ENCODE data around the gene NINJ1. TPM values are rescaled to one million over a fixed set of nuclear protein-coding genes. Genes with fewer than 3 reads are reported as not detected.

NINJ1 gene
- total and polyA plus RNA-seq, 2 of the 13 experiments (the other 11 are each of a cell fraction or from before 2014, with no cell fraction given): 81.2 to 92.1 TPM

- TF ChIP-seq ATF6 (CRISPR knock-in tag; conservative IDR thresholded peaks at IDR 0.05) (no peak), CENPX (CRISPR knock-in tag; IDR thresholded peaks at IDR 0.05) (no peak), ATF7 (IDR thresholded peaks at IDR 0.05) (no peak), ATF7 (CRISPR knock-in tag; IDR thresholded peaks at IDR 0.05) (no peak), SALL2 (CRISPR knock-in tag; IDR thresholded peaks at IDR 0.05) (no peak), GZF1 (CRISPR knock-in tag; IDR thresholded peaks at IDR 0.05) (no peak), ZFP41 (CRISPR knock-in tag; IDR thresholded peaks at IDR 0.05; ENCODE audit: borderline replicate concordance) (no peak), MED1 (CRISPR knock-in tag; IDR thresholded peaks at IDR 0.05) (0 out of 2 replicates have a peak, but pooled peaks have one; percentile 17), ZNF605 (CRISPR knock-in tag; IDR thresholded peaks at IDR 0.05) (no peak), TIGD3 (CRISPR knock-in tag; IDR thresholded peaks at IDR 0.05; ENCODE audit: borderline replicate concordance) (no peak), ZNF232 (CRISPR knock-in tag; IDR thresholded peaks at IDR 0.05; ENCODE audit: borderline replicate concordance) (no peak), KAT8 (CRISPR knock-in tag; IDR thresholded peaks at IDR 0.05) (0 out of 2 replicates have a peak, but pooled peaks have one; percentile 11), NAIF1 (CRISPR knock-in tag; IDR thresholded peaks at IDR 0.05; ENCODE audit: borderline replicate concordance) (no peak), ZNF704 (CRISPR knock-in tag; IDR thresholded peaks at IDR 0.05; ENCODE audit: borderline replicate concordance) (no peak), ZBTB37 (CRISPR knock-in tag; IDR thresholded peaks at IDR 0.05) (no peak), CBX2 (IDR thresholded peaks at IDR 0.05; ENCODE audit: low read depth, low read length) (no peak), CBX2 (CRISPR knock-in tag; IDR thresholded peaks at IDR 0.05; ENCODE audit: low read depth) (no peak), MAF1 (CRISPR knock-in tag; IDR thresholded peaks at IDR 0.05; ENCODE audit: borderline replicate concordance) (no peak), ZNF224 (CRISPR knock-in tag; IDR thresholded peaks at IDR 0.05) (no peak), ZNF75D (CRISPR knock-in tag; IDR thresholded peaks at IDR 0.05; ENCODE audit: borderline replicate concordance) (no peak), POLR2A (IDR thresholded peaks at IDR 0.05; ENCODE audit: insufficient read depth in 1 of 2, low read depth in 2 of 2, low read length in 2 of 2) (no peak), ZNF558 (CRISPR knock-in tag; IDR thresholded peaks at IDR 0.05; ENCODE audit: borderline replicate concordance) (0 out of 2 replicates have a peak, but pooled peaks have one; percentile 63), ZNF576 (CRISPR knock-in tag; IDR thresholded peaks at IDR 0.05) (no peak), AHR (CRISPR knock-in tag; IDR thresholded peaks at IDR 0.05) (peak; percentile 78; the same call in 1 of the 2 replicates), ZNF530 (CRISPR knock-in tag; IDR thresholded peaks at IDR 0.05; ENCODE audit: low read depth) (no peak)
Observed at GRCh38 chr9:93159601-93160471, 25.8 kb upstream of the NINJ1 start (continued).
